Neural cell (in vitro differentiated cells): ENCODE measurements around the gene HIPK1. TPM values are rescaled to one million over a fixed set of nuclear protein-coding genes. Genes with fewer than 3 reads are reported as not detected.

Experiments used
- H2AFZ ChIP-seq: fragments of 200-600, 300-800 bp; sonication (generic), shearing (Covaris generic); 2 replicates; pipeline ENCODE4 v1.6.0; 2014; ENCODE audit warnings: low read depth, mild to moderate bottlenecking, antibody characterized with exemption, low read length, moderate library complexity
- H3F3A ChIP-seq: fragments of 200-600 bp; shearing (Covaris generic); 2 replicates; pipeline ENCODE4 v1.6.1; 2016; ENCODE audit warnings: mild to moderate bottlenecking, moderate library complexity, mixed read lengths, antibody characterized with exemption, low read length; ENCODE audit not compliant: insufficient read depth, poor library complexity, severe bottlenecking
- H3K27ac ChIP-seq: fragments of 200-600, 300-800 bp; sonication (generic), shearing (Covaris generic); 2 replicates; pipeline ENCODE4 v1.5.1; 2014; ENCODE audit warnings: mild to moderate bottlenecking, low read length, moderate library complexity
- H3K27me3 ChIP-seq: fragments of 300-800, 200-600 bp; sonication (generic), shearing (Covaris generic); 2 replicates; pipeline ENCODE4 v1.6.0; 2014; ENCODE audit warnings: mild to moderate bottlenecking, low read depth, low read length, moderate library complexity; ENCODE audit not compliant: insufficient read depth
- H3K36me3 ChIP-seq: fragments of 300-800, 200-600 bp; sonication (generic), shearing (Covaris generic); 2 replicates; pipeline ENCODE4 v1.5.1; 2014; ENCODE audit warnings: mild to moderate bottlenecking, antibody characterized with exemption, low read length, moderate library complexity; ENCODE audit not compliant: insufficient read depth
- H3K4me2 ChIP-seq: fragments of 300-800, 200-600 bp; sonication (generic), shearing (Covaris generic); 2 replicates; pipeline ENCODE4 v1.6.0; 2014; ENCODE audit warnings: mild to moderate bottlenecking, low read length
- H3K4me3 ChIP-seq: fragments of 300-800, 200-600 bp; sonication (generic), shearing (Covaris generic); 2 replicates; pipeline ENCODE4 v1.5.1; 2014; ENCODE audit warnings: mild to moderate bottlenecking, low read length, moderate library complexity
- H3K79me2 ChIP-seq: fragments of 200-600 bp; shearing (Covaris generic); replicated peaks from 2 replicates; pipeline ENCODE4 v1.6.0; 2014; ENCODE audit warnings: mild to moderate bottlenecking, low read length, moderate library complexity; ENCODE audit not compliant: insufficient read depth
- H3K9ac ChIP-seq: fragments of 300-800, 200-600 bp; sonication (generic), shearing (Covaris generic); 2 replicates; pipeline ENCODE4 v1.6.1; 2016; ENCODE audit warnings: mild to moderate bottlenecking, low read length, mixed read lengths
- H3K9me2 ChIP-seq: fragments of 200-600 bp; shearing (Covaris generic); 2 replicates; pipeline ENCODE4 v1.6.1; 2016; ENCODE audit warnings: mild to moderate bottlenecking, low read length, mixed read lengths; ENCODE audit not compliant: insufficient read depth
- H3K9me3 ChIP-seq: fragments of 200-600, 300-800 bp; sonication (generic), shearing (Covaris generic); 2 replicates; pipeline ENCODE4 v1.6.1; 2016; ENCODE audit warnings: mild to moderate bottlenecking, mixed run types, low read length, moderate library complexity, mixed read lengths
- H4K20me1 ChIP-seq: fragments of 200-600 bp; shearing (Covaris generic); 2 replicates; pipeline ENCODE4 v1.6.1; 2016; ENCODE audit warnings: mild to moderate bottlenecking, mixed run types; ENCODE audit not compliant: insufficient read depth
- EP300 ChIP-seq: fragments of 450-650 bp; conservative IDR thresholded peaks from 2 replicates; pipeline ENCODE4 v1.6.1; 2014; ENCODE audit warnings: antibody characterized with exemption, mild to moderate bottlenecking, moderate library complexity; ENCODE audit not compliant: poor library complexity, severe bottlenecking
- EZH2 ChIP-seq: fragments of 200-600, 300-800 bp; shearing (Covaris generic), sonication (generic); IDR thresholded peaks from 2 replicates; pipeline ENCODE4 v1.6.1; 2014; ENCODE audit warnings: antibody characterized with exemption, low read length, borderline replicate concordance, mild to moderate bottlenecking; ENCODE audit not compliant: insufficient read depth, poor library complexity, severe bottlenecking
- MXI1 ChIP-seq: fragments of 450-650 bp; conservative IDR thresholded peaks from 2 replicates; pipeline ENCODE4 v1.6.1; 2014; ENCODE audit warnings: antibody characterized with exemption, mild to moderate bottlenecking; ENCODE audit not compliant: poor library complexity, severe bottlenecking
- POLR2AphosphoS5 ChIP-seq: IDR thresholded peaks from 2 replicates; pipeline ENCODE4 v1.6.1; 2012
- RAD21 ChIP-seq: fragments of 450-650 bp; conservative IDR thresholded peaks from 2 replicates; pipeline ENCODE4 v1.6.1; 2014; ENCODE audit warnings: antibody characterized with exemption, mild to moderate bottlenecking, moderate library complexity
- REST ChIP-seq: IDR thresholded peaks from 2 replicates; pipeline ENCODE4 v1.6.1; 2012; ENCODE audit warnings: borderline replicate concordance
- SMC3 ChIP-seq: fragments of 450-650 bp; conservative IDR thresholded peaks from 2 replicates; pipeline ENCODE4 v1.6.1; 2014; ENCODE audit warnings: antibody characterized with exemption, mild to moderate bottlenecking, moderate library complexity; ENCODE audit not compliant: poor library complexity
- TAF1 ChIP-seq: IDR thresholded peaks from 2 replicates; pipeline ENCODE4 v1.6.1; 2012; ENCODE audit warnings: low read depth
- polyA plus RNA-seq: library from polyadenylated mRNA; depleted of rRNA; stranded (reverse); fragments of >200 nt; gene quantifications from 2 replicates; pipeline ENCODE4 v1.2.3, GENCODE V29; 2014
- TF ChIP-seq, protein P1 (sequence below): fragments of 450-650 bp; IDR thresholded peaks from 2 replicates; pipeline ENCODE4 v1.5.1; 2014; ENCODE audit warnings: antibody characterized with exemption, mild to moderate bottlenecking, moderate library complexity; ENCODE audit not compliant: poor library complexity, severe bottlenecking

Gene HIPK1
- polyA plus RNA-seq, 1 donor from 2014 or later: 22.9 TPM

DNA sequence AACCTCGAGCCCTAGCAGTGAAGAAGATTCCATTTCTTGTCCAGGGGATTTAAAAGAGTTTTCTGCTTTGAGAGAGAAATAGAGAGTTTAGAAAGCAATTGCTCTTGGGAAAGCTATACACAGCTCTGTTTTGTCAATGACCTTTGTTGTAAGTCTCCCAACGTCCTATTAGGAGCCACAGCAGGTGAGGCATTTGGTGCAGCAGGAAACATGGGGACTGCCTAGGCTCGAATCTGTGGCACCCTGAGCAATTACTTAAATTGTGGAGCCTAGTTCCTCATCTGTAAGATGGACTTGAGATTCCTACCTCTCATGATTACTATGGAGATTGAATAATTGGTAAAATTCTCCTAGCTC, 15.8 kb upstream of the HIPK1 start:
- no peaks in the 10 kb centered on the region for H3F3A ChIP-seq
- no peak overlapping the region for H3K27ac ChIP-seq
- no peak overlapping the region for H3K4me3 ChIP-seq
- TF ChIP-seq EP300 (no peak), SMC3 (no peak), REST (no peak)
- no peaks in the 10 kb centered on the region for H3K79me2 ChIP-seq
- H2AFZ ChIP-seq: no peak overlapping the region
- H3K4me2 ChIP-seq: no peak overlapping the region
- H3K9me3 ChIP-seq: no peaks in the 10 kb centered on the region
- no peaks in the 10 kb centered on the region for H3K27me3 ChIP-seq
- no peaks in the 10 kb centered on the region for H3K36me3 ChIP-seq
- no peaks in the 10 kb centered on the region for H4K20me1 ChIP-seq
- H3K9me2 ChIP-seq: no peaks in the 10 kb centered on the region
- H3K9ac ChIP-seq: no peak overlapping the region

DNA sequence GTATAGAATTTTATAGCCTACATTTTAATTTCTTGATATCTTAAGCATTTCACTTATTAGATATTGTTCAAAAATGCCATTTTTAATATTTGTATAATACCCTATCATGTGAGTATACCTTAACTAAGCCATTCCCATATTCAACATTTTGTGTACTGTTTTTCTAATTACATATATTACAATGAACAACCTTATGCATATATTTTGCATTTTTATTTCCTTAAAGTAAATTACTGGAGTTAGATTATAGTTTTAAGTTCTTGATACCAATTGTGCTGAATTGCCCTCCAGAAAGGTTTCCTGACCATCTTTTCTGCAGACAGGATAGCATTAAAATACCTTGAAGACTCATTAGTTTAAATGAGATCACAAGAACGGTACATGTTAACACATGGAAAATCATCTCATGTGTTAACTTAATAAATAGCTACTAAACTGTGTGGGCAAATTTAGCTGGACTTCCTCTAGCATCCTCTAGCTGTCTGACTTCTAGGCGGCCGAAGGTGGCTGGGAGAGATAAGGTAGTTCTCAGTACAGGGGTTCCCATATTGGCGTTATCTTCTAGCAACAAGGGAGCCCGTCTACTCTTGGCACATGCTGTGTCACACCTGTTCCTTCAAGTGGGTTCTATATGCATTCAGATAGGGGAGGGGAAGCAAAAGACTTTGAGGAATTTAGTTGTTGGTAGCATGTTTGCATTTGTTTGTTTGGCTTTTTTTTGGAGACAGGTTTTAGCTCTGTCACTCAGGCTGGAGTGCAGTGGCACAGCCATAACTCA, 15.0 kb upstream of the HIPK1 start:
- no peak overlapping the region for H2AFZ ChIP-seq
- H3K79me2 ChIP-seq: no peaks in the 10 kb centered on the region
- no peaks in the 10 kb centered on the region for H3K36me3 ChIP-seq
- H3K4me3 ChIP-seq: no peak overlapping the region
- no peaks in the 10 kb centered on the region for H3K9me2 ChIP-seq
- H3K9ac ChIP-seq: no peak overlapping the region
- H3K9me3 ChIP-seq: no peaks in the 10 kb centered on the region
- H3K27me3 ChIP-seq: no peaks in the 10 kb centered on the region
- no peaks in the 10 kb centered on the region for H4K20me1 ChIP-seq
- no peak overlapping the region for H3K27ac ChIP-seq
- no peaks in the 10 kb centered on the region for H3F3A ChIP-seq
- H3K4me2 ChIP-seq: no peak overlapping the region
- TF ChIP-seq EZH2 (no peak), EP300 (no peak), RAD21 (no peak), TAF1 (no peak)
- TF ChIP-seq, protein P1, sequence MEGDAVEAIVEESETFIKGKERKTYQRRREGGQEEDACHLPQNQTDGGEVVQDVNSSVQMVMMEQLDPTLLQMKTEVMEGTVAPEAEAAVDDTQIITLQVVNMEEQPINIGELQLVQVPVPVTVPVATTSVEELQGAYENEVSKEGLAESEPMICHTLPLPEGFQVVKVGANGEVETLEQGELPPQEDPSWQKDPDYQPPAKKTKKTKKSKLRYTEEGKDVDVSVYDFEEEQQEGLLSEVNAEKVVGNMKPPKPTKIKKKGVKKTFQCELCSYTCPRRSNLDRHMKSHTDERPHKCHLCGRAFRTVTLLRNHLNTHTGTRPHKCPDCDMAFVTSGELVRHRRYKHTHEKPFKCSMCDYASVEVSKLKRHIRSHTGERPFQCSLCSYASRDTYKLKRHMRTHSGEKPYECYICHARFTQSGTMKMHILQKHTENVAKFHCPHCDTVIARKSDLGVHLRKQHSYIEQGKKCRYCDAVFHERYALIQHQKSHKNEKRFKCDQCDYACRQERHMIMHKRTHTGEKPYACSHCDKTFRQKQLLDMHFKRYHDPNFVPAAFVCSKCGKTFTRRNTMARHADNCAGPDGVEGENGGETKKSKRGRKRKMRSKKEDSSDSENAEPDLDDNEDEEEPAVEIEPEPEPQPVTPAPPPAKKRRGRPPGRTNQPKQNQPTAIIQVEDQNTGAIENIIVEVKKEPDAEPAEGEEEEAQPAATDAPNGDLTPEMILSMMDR: no peak

- no peaks in the 10 kb centered on the region for H3K79me2 ChIP-seq
- H3K9me3 ChIP-seq: no peaks in the 10 kb centered on the region
- no peak overlapping the region for H3K27ac ChIP-seq
- no peak overlapping the region for H3K4me2 ChIP-seq
- no peaks in the 10 kb centered on the region for H4K20me1 ChIP-seq
- TF ChIP-seq, protein P1: no peak
- no peak for TF ChIP-seq SMC3
- no peak for TF ChIP-seq POLR2AphosphoS5
- TF ChIP-seq TAF1: no peak
- no peak for TF ChIP-seq EZH2
- TF ChIP-seq MXI1: no peak
- no peak for TF ChIP-seq REST
- TF ChIP-seq EP300: no peak
- TF ChIP-seq RAD21: no peak
- no peaks in the 10 kb centered on the region for H3F3A ChIP-seq
- H2AFZ ChIP-seq: no peak overlapping the region
- no peak overlapping the region for H3K9ac ChIP-seq
- H3K27me3 ChIP-seq: no peaks in the 10 kb centered on the region
- no peaks in the 10 kb centered on the region for H3K36me3 ChIP-seq
- no peaks in the 10 kb centered on the region for H3K9me2 ChIP-seq
- H3K4me3 ChIP-seq: no peak overlapping the region
Measured at GRCh38 chr1:113916974-113917373, 12.2 kb upstream of the HIPK1 start.
